ENCODE data around the gene TIPIN. TPM values are rescaled to one million over a fixed set of nuclear protein-coding genes. Genes with fewer than 3 reads are reported as not detected.
A peak's percentile ranks its signal among the peaks of the same experiment; 100 is the strongest.

The TIPIN gene
- polyA plus RNA-seq, 1 of the 3 experiments (the other 2 are of a cell fraction), result 5.7 TPM

- no peak for TF ChIP-seq FOXM1 (IDR thresholded peaks at IDR 0.05; ENCODE audit: low read depth)
- no peaks in the 10 kb centered on the region for H4K20me1 ChIP-seq (ENCODE audit: insufficient read depth)
- H3K79me2 ChIP-seq (ENCODE audit: insufficient read depth), result no peaks in the 10 kb centered on the region; the same call in 1 of the 2 replicates
- no peaks in the 10 kb centered on the region for H3K36me3 ChIP-seq (replicated peaks in 1 of 2; ENCODE audit: control insufficient read depth in 1 of 2, insufficient read depth in 2 of 2, low read length in 1 of 2)
- POLR2A ChIA-PET, result no interaction called here
- peaks cover 7% of the 10 kb centered on the region for H3F3A ChIP-seq (replicated peaks; ENCODE audit: insufficient read depth)
- H3K4me1 ChIP-seq (ENCODE audit: control insufficient read depth in 1 of 2, insufficient read depth in 2 of 2, low read depth in 1 of 2, low read length in 1 of 2), result peaks cover 17% of the 10 kb centered on the region in 2 experiments; a peak in 3 of 4 replicates
- no peak overlapping the region for H2AFZ ChIP-seq (ENCODE audit: low read depth)
- H3K27ac ChIP-seq (ENCODE audit: low read depth in 2 of 2, low read length in 1 of 2), result no peak overlapping the region
- CTCF ChIA-PET, result interaction anchor here (0.6 to 5.6 kb wide), 18 partner anchors 9 to 887 kb away, joined by 3 to 40 read pairs (median 4); no protein-coding TSS in a partner anchor
- H3K9me2 ChIP-seq, result no peaks in the 10 kb centered on the region
- H3K4me3 ChIP-seq (ENCODE audit: low read depth in 2 of 2, low read length in 1 of 2), result no peak overlapping the region
- H3K4me2 ChIP-seq, result no peak overlapping the region
- no peaks in the 10 kb centered on the region for H3K9me3 ChIP-seq
- DNase-seq, result no peak
- no peak overlapping the region for H3K9ac ChIP-seq
- no peaks in the 10 kb centered on the region for H3K27me3 ChIP-seq (ENCODE audit: insufficient read depth)
Observed at GRCh38 chr15:66288093-66288492, 68.4 kb downstream of the TIPIN start.

- Histone ChIP-seq H2AFZ (ENCODE audit: low read depth) (no peak overlapping the region), H3F3A (replicated peaks; ENCODE audit: insufficient read depth) (peaks cover 4% of the 10 kb centered on the region), H3K36me3 (replicated peaks in 1 of 2; ENCODE audit: control insufficient read depth in 1 of 2, insufficient read depth in 2 of 2, low read length in 1 of 2) (no peaks in the 10 kb centered on the region), H3K4me3 (ENCODE audit: low read depth in 2 of 2, low read length in 1 of 2) (no peak overlapping the region), H3K79me2 (ENCODE audit: insufficient read depth) (no peaks in the 10 kb centered on the region; the same call in 1 of the 2 replicates), H3K4me1 (ENCODE audit: control insufficient read depth in 1 of 2, insufficient read depth in 2 of 2, low read depth in 1 of 2, low read length in 1 of 2) (peaks cover 12 to 14% of the 10 kb centered on the region in 2 experiments; a peak in 3 of 4 replicates), H3K4me2 (no peak overlapping the region), H4K20me1 (ENCODE audit: insufficient read depth) (no peaks in the 10 kb centered on the region), H3K27me3 (ENCODE audit: insufficient read depth) (no peaks in the 10 kb centered on the region), H3K9ac (no peak overlapping the region), H3K27ac (ENCODE audit: low read depth in 2 of 2, low read length in 1 of 2) (no peak overlapping the region), H3K9me3 (no peaks in the 10 kb centered on the region), H3K9me2 (no peaks in the 10 kb centered on the region)
- CTCF ChIA-PET, result interaction anchor here (0.6 to 5.6 kb wide), 24 partner anchors 10 to 887 kb away, joined by 3 to 40 read pairs (median 4); partner anchors contain the start of gene MEGF11
- POLR2A ChIA-PET, result no interaction called here
- 2% methylated on average over 6 of the region's 6 CpGs for WGBS (ENCODE audit: low lambda C conversion rate)
- DNase-seq, result peak; percentile 41
- TF ChIP-seq, protein P1, sequence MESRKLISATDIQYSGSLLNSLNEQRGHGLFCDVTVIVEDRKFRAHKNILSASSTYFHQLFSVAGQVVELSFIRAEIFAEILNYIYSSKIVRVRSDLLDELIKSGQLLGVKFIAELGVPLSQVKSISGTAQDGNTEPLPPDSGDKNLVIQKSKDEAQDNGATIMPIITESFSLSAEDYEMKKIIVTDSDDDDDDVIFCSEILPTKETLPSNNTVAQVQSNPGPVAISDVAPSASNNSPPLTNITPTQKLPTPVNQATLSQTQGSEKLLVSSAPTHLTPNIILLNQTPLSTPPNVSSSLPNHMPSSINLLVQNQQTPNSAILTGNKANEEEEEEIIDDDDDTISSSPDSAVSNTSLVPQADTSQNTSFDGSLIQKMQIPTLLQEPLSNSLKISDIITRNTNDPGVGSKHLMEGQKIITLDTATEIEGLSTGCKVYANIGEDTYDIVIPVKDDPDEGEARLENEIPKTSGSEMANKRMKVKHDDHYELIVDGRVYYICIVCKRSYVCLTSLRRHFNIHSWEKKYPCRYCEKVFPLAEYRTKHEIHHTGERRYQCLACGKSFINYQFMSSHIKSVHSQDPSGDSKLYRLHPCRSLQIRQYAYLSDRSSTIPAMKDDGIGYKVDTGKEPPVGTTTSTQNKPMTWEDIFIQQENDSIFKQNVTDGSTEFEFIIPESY (IDR thresholded peaks at IDR 0.05; ENCODE audit: borderline replicate concordance, low read depth), result no peak
- TF ChIP-seq RAD21 (IDR thresholded peaks at IDR 0.05; ENCODE audit: low read length) (peak; percentile 72), JUND (IDR thresholded peaks at IDR 0.05) (no peak), SMC3 (IDR thresholded peaks at IDR 0.05; ENCODE audit: low read depth, low read length) (0 out of 2 replicates have a peak, but pooled peaks have one; percentile 16), YY1 (IDR thresholded peaks at IDR 0.05; ENCODE audit: low read depth) (no peak), TEAD4 (IDR thresholded peaks at IDR 0.05; ENCODE audit: borderline replicate concordance, insufficient read depth) (no peak), CTCF (IDR thresholded peaks at IDR 0.05) (peak; percentile 73), MXI1 (IDR thresholded peaks at IDR 0.05; ENCODE audit: low read depth, low read length) (no peak), EP300 (IDR thresholded peaks at IDR 0.05; ENCODE audit: borderline replicate concordance in 1 of 2, low read depth in 1 of 2, low read length in 1 of 2) (no peak), NRF1 (IDR thresholded peaks at IDR 0.05; ENCODE audit: low read depth, low read length) (no peak), FOXM1 (IDR thresholded peaks at IDR 0.05; ENCODE audit: low read depth) (no peak)
- TF ChIP-seq, protein P2, sequence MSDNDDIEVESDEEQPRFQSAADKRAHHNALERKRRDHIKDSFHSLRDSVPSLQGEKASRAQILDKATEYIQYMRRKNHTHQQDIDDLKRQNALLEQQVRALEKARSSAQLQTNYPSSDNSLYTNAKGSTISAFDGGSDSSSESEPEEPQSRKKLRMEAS (IDR thresholded peaks at IDR 0.05; ENCODE audit: low read depth), result no peak
- TF ChIP-seq, protein P3, sequence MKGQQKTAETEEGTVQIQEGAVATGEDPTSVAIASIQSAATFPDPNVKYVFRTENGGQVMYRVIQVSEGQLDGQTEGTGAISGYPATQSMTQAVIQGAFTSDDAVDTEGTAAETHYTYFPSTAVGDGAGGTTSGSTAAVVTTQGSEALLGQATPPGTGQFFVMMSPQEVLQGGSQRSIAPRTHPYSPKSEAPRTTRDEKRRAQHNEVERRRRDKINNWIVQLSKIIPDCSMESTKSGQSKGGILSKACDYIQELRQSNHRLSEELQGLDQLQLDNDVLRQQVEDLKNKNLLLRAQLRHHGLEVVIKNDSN (IDR thresholded peaks at IDR 0.05; ENCODE audit: borderline replicate concordance, low read depth), result no peak
- TF ChIP-seq, protein P4, sequence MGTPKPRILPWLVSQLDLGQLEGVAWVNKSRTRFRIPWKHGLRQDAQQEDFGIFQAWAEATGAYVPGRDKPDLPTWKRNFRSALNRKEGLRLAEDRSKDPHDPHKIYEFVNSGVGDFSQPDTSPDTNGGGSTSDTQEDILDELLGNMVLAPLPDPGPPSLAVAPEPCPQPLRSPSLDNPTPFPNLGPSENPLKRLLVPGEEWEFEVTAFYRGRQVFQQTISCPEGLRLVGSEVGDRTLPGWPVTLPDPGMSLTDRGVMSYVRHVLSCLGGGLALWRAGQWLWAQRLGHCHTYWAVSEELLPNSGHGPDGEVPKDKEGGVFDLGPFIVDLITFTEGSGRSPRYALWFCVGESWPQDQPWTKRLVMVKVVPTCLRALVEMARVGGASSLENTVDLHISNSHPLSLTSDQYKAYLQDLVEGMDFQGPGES (IDR thresholded peaks at IDR 0.05; ENCODE audit: low read depth, low read length), result no peak
Observed at GRCh38 chr15:66287461-66288057, 68.9 kb downstream of the TIPIN start.
